Pancreas (tissue), 10 donors: Measurements from ENCODE around the gene CTRL. TPM values are rescaled to one million over a fixed set of nuclear protein-coding genes. Genes with fewer than 3 reads are reported as not detected.

Experiments used
- ATAC-seq, 4 donors: fragments of 200-7000 bp; cut with Tn5 transposase; one replicate each; pipeline versions ENCODE4 v1.8.0 to v1.9.1; 2020; ENCODE audit warnings: mild to moderate bottlenecking in 4 of 4, moderate library complexity in 4 of 4
- DNase-seq, 6 donors: peaks; one replicate each; pipeline ENCODE4 v3.0.0-alpha.2; 2020
- FAIRE-seq: peaks from 2 replicates; lab custom pipeline; 2012; peaks lifted over from hg19 to GRCh38; lab: Jason Lieb, UNC
- H3K27ac ChIP-seq, 4 donors: fragments of 200-600 bp; sonication (generic); 1 replicate in 3 of 4; 2 replicates in 1 of 4; pipeline versions ENCODE4 v1.5.0 to v1.8.0; 2020
- H3K27me3 ChIP-seq, 4 donors: fragments of 200-600 bp; one replicate each; pipeline ENCODE4 v1.8.0; 2021
- H3K36me3 ChIP-seq, 3 donors: fragments of 200-600 bp; sonication (generic) in 1 of 3; one replicate each; pipeline versions ENCODE4 v1.5.0 to v1.8.0; 2020 to 2021
- H3K4me1 ChIP-seq, 3 donors: fragments of 200-600 bp; one replicate each; pipeline ENCODE4 v1.8.0; 2021
- H3K4me3 ChIP-seq, 4 donors: fragments of 200-600 bp; sonication (generic) in 2 of 4; one replicate each; pipeline versions ENCODE4 v1.5.0 to v1.8.0; 2020 to 2021
- H3K9me3 ChIP-seq, 4 donors: fragments of 200-600 bp; one replicate each; pipeline ENCODE4 v1.8.0; 2021
- WGBS, 2 donors: extraction: QIAGEN DNeasy Blood & Tissue Kit; methylation state at CpG; one replicate each; pipeline ENCODE4 v1.1.7; 2013; 5-methylcytosine and 5-hydroxymethylcytosine counted together
- intact Hi-C, 3 donors: fragments of 100-400 bp; cut with DNase I; formaldehyde crosslinking; loops; one replicate each; pipeline versions ENCODE4 v1.11.1 to v1.14.2; 2022
- polyA plus RNA-seq, 2 donors: library from polyadenylated mRNA; stranded (reverse); fragments of 200-250 nt; gene quantifications; one replicate each; pipeline ENCODE4 v1.2.3, GENCODE V29; 2013
- total RNA-seq, 6 donors: library from RNA; stranded (reverse); fragmentation: NEBNext Ultra II Directional in 4 of 6; extraction: Animal tissue kit (Norgen Biotek cat#: 25700) in 4 of 6; gene quantifications; one replicate each; pipeline versions ENCODE4 v1.2.1 to v1.2.4, GENCODE V29; 2021 to 2023
- TF ChIP-seq, protein P1 (sequence below), 4 donors: fragments of 200-600 bp; sonication (generic) in 3 of 4; IDR thresholded peaks; one replicate each; pipeline versions ENCODE4 v1.5.0 to v1.8.0; 2021; ENCODE audit warnings: antibody characterized with exemption in 4 of 4
- donor health status: healthy with polysubstance abuse.
- donor health status: DM: no; HTN: no; CAD: no; lungs with moderate emphysema.
- donor health status: DM: no; HTN: no; CAD: no.
- donor health status: control.
- donor health status: control.
- donor health status: Bipolar disorder and iron deficiency.
- donor health status: DM: yes; HTN: yes; CAD: no.
- donor health status: DM: no; HTN: no; CAD: no.
- donor health status: DM: no; HTN: no; CAD: no.
- donor health status: DM: yes; HTN: yes; CAD: no.

Gene CTRL
- total and polyA plus RNA-seq, 8 donors = 559 to 2,165 (median 673) TPM

DNA sequence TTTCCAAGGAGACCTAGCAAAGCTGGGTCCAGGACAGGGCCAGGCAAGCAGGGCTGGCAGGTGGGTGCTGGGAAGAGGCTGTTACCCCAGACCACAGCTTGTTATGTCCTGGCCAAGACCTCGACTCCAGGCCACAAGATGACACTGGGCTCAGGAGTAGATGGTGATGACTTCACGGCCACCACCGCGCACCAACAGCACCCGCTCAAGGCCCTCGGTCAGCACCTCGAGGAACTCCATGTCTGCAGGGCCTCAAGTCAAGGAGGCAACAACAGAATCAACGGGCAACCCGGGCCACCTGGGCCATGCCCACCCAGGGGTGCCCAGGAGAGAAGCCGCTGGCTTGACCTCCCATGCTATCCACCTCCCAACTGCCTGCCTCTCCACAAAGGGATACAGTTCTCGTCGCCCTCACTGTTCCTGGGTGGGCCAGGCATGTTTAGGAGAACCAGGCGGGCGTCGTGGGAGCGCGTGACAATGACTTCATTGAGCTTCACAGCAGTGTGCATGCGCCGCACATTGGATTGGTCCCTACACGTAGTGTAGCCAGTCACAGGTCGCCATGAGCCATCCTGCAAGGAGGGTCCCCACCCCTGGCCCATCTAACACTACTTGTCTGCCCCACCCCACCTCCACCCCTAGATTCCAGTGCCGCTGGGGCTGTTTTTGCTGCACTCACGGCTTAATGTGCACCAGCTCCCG is 13.2 kb upstream of the CTRL start:
- Histone ChIP-seq H3K36me3 (peaks cover 4 to 50% (median 17%) of the 10 kb centered on the region in 3 donors), H3K27me3 (no peaks in the 10 kb centered on the region), H3K4me1 (no peaks in the 10 kb centered on the region), H3K4me3 (no peak overlapping the region), H3K9me3 (no peaks in the 10 kb centered on the region), H3K27ac (no peak overlapping the region)
- intact Hi-C loops = no loop called here
- peak in 2 of 6 donors; percentile 16 to 62 for DNase-seq
- 94 to 96% methylated on average over 24 of the region's 24 CpGs for WGBS, 2 donors
- TF ChIP-seq, protein P1, sequence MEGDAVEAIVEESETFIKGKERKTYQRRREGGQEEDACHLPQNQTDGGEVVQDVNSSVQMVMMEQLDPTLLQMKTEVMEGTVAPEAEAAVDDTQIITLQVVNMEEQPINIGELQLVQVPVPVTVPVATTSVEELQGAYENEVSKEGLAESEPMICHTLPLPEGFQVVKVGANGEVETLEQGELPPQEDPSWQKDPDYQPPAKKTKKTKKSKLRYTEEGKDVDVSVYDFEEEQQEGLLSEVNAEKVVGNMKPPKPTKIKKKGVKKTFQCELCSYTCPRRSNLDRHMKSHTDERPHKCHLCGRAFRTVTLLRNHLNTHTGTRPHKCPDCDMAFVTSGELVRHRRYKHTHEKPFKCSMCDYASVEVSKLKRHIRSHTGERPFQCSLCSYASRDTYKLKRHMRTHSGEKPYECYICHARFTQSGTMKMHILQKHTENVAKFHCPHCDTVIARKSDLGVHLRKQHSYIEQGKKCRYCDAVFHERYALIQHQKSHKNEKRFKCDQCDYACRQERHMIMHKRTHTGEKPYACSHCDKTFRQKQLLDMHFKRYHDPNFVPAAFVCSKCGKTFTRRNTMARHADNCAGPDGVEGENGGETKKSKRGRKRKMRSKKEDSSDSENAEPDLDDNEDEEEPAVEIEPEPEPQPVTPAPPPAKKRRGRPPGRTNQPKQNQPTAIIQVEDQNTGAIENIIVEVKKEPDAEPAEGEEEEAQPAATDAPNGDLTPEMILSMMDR (IDR thresholded peaks at IDR 0.05) = no peak
- no peak for ATAC-seq
- FAIRE-seq = no peak

DNA sequence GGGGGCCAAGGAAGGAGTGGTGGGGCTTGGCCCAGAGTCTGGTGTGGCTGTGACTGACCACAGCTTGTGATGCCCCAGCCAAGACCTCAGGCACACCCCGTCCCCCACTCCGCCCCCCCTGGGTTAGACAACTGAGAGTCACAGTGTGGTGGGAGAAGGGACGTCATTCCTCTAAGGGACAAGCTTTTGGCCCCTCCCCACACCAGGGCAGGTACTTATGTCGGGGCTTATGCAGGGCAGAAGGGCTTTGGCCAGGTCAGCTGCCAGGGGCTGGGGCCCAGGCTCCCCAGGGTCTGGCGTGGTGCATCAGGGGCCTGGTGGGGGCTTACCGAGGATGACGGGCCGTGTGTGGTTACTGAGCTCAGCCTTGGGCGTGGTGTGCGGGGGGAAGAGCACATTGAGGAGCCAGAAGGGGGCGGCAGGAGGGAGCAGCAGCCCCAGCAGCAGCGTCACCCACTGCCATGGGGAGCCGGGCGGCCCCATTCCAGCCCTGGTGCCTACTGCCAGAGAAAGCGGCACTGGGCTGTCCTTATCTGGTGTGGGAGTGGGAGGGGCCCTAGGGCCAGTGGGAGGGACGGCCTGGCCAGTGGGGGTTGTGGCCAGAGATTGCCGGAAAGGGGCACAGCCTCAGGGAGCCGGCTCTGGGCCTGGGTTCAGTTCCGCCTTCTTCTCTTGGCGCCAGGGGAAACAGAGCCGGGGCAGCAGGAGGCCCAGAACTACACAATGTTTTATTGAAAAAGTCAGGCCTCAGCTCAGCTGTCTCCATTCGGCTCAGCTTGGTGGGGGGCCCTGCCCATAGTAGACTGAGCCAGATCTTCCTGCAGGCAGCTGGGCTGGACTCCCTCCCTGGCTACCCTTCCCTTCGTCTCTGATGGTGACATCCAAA is 12.2 kb upstream of the CTRL start, which contains the start of gene LCAT:
Gene LCAT (minus strand): TSS at position 502 of the 886 bp plus-strand sequence. CDS start 19 bp downstream, at position 483.
- peaks cover 4 to 45% (median 16%) of the 10 kb centered on the region in 3 donors for H3K36me3 ChIP-seq
- 82% methylated on average over 23 of the region's 23 CpGs for WGBS, 2 donors
- H3K27ac ChIP-seq = no peak within 1 kb of the TSS
- H3K4me3 ChIP-seq = no peak within 1 kb of the TSS
- TF ChIP-seq, protein P1 (IDR thresholded peaks at IDR 0.05) = no peak
- H3K9me3 ChIP-seq = no peaks in the 10 kb centered on the region
- H3K27me3 ChIP-seq = no peaks in the 10 kb centered on the region
- FAIRE-seq (no peak), DNase-seq (peak in 1 of 6 donors; percentile 76), ATAC-seq (peak in 3 of 4 donors; percentile 10 to 25 (median 20))
- intact Hi-C loops = no loop called here
- no peaks in the 10 kb centered on the region for H3K4me1 ChIP-seq

DNA sequence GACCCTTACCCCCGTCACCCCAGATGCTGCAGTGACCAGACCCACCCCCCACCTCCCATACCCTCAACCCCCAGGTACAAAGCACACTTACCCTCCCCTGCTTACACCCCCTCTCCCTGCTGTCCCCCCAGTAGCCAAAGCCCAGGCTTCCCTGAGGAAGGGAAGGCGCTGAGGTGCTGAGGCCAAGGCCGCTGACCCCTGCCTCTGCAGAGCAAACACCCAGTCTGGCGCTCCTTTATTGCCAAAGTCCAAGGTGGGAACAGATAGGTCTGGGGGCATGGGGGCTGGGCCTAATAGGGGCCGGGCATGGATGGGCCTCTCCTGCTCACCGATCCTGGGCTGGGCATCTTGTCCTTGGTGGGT is 11.6 kb upstream of the CTRL start:
- H3K27me3 ChIP-seq = no peaks in the 10 kb centered on the region
- DNase-seq = peak in 1 of 6 donors; percentile 63
- no peak for ATAC-seq
- peaks cover 4 to 41% (median 16%) of the 10 kb centered on the region in 3 donors for H3K36me3 ChIP-seq
- FAIRE-seq = no peak
- no peak overlapping the region for H3K4me3 ChIP-seq
- TF ChIP-seq, protein P1 (IDR thresholded peaks at IDR 0.05) = no peak
- 82 to 84% methylated on average over 6 of the region's 6 CpGs for WGBS, 2 donors
- H3K9me3 ChIP-seq = no peaks in the 10 kb centered on the region
- no peak overlapping the region for H3K27ac ChIP-seq
- intact Hi-C loops = no loop called here
- H3K4me1 ChIP-seq = no peaks in the 10 kb centered on the region

DNA sequence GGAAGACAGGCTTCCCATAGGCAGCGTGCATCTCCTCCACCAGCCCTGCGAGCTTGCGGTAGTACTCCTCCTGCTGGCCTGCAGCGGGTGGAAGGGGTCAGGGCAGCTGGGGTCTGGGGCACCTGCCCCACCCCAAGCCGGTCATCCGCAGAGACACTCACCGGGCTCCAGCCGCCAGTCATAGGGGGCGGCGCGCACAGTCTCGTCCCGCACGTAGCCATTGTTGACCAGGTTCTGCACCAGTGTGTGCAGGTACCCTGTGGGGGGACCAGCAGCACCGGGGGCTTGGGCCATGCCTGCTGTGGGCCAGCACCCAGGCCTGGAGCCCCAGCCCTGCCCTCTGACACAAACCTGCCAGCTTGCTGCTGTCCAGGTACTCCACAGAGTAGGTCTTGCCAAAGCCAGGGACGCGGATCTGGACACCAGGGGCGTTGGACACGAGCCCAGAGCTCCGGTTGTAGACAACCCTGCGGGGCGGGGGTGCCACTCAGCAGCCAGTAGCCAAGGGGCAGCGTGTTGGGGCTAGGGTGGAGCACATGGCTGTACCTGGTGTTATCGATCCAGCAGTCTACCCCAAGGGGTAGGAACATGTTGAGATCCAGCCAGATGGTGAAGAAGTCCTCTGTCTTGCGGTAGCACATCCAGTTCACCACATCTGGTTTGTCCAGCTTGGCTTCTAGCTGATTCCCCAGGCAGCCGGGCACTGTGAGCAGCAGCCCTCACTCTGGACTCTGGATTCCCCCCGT is 11.0 kb upstream of the CTRL start:
- H3K9me3 ChIP-seq = no peaks in the 10 kb centered on the region
- FAIRE-seq = no peak
- H3K36me3 ChIP-seq = peaks cover 4 to 35% (median 16%) of the 10 kb centered on the region in 3 donors
- no peak overlapping the region for H3K4me3 ChIP-seq
- no peak overlapping the region for H3K27ac ChIP-seq
- TF ChIP-seq, protein P1 (IDR thresholded peaks at IDR 0.05) = no peak
- peak in 1 of 6 donors; percentile 80 for DNase-seq
- H3K27me3 ChIP-seq = no peaks in the 10 kb centered on the region
- WGBS, 2 donors = 78 to 80% methylated on average over 26 to 27 of the region's 27 CpGs
- ATAC-seq = peak in 1 of 4 donors; percentile 1
- H3K4me1 ChIP-seq = no peaks in the 10 kb centered on the region
- intact Hi-C loops = no loop called here
